Erythroblast (primary cell): ENCODE data around the gene FOXP1.

Source experiments
- GATA1 ChIP-seq: IDR thresholded peaks from 2 replicates; pipeline ENCODE4 v1.6.1; 2011; ENCODE audit warnings: low read depth, mild to moderate bottlenecking, control low read depth, low read length, moderate library complexity
- POLR2A ChIP-seq: IDR thresholded peaks from 2 replicates; pipeline ENCODE4 v1.6.1; 2011; ENCODE audit warnings: mild to moderate bottlenecking, low read length

- TF ChIP-seq POLR2A (no peak), GATA1 (no peak)
Observed at GRCh38 chr3:71092665-71093064, 490.9 kb downstream of the FOXP1 start.
